ENCODE measurements around the gene ADAM12.

The ADAM12 gene

GRCh38 chr10:126369125-126369710 is 19.1 kb downstream of the ADAM12 start:
- no peak overlapping the region for H3K4me2 ChIP-seq (ENCODE audit: insufficient read depth, low read length)
- H3K9me3 ChIP-seq (ENCODE audit: insufficient read depth, low read length, severe bottlenecking) = no peaks in the 10 kb centered on the region
- H3K79me2 ChIP-seq (ENCODE audit: insufficient read depth, low read length) = no peaks in the 10 kb centered on the region
- H3K4me3 ChIP-seq (ENCODE audit: low read depth in 1 of 2, low read length in 2 of 2) = no peak overlapping the region
- H2AFZ ChIP-seq (ENCODE audit: low read depth, low read length) = no peak overlapping the region
- DNase-seq = no peak
- no peak overlapping the region for H3K27ac ChIP-seq (ENCODE audit: low read length)
- no peaks in the 10 kb centered on the region for H4K20me1 ChIP-seq (ENCODE audit: insufficient read depth, low read length)
- no peaks in the 10 kb centered on the region for H3K36me3 ChIP-seq (ENCODE audit: insufficient read depth, low read length)
- no peaks in the 10 kb centered on the region for H3K4me1 ChIP-seq (ENCODE audit: insufficient read depth, low read length)
- H3K27me3 ChIP-seq (ENCODE audit: insufficient read depth, low read length, poor library complexity) = no peaks in the 10 kb centered on the region
- H3K9ac ChIP-seq (ENCODE audit: low read depth, low read length) = no peak overlapping the region
- ATAC-seq (ENCODE audit: insufficient read depth, low read depth) = no peak
- TF ChIP-seq CTCF (IDR thresholded peaks at IDR 0.05; ENCODE audit: borderline replicate concordance, extremely low read depth, low read length, poor library complexity, severe bottlenecking) = no peak
- TF ChIP-seq EZH2 (IDR thresholded peaks at IDR 0.05; ENCODE audit: borderline replicate concordance, low read depth, low read length, severe bottlenecking) = no peak

- no peak overlapping the region for H3K4me3 ChIP-seq (ENCODE audit: low read depth in 1 of 2, low read length in 2 of 2)
- no peaks in the 10 kb centered on the region for H4K20me1 ChIP-seq (ENCODE audit: insufficient read depth, low read length)
- no peak overlapping the region for H3K9ac ChIP-seq (ENCODE audit: low read depth, low read length)
- H3K4me1 ChIP-seq (ENCODE audit: insufficient read depth, low read length) = no peaks in the 10 kb centered on the region
- no peak overlapping the region for H3K27ac ChIP-seq (ENCODE audit: low read length)
- H3K4me2 ChIP-seq (ENCODE audit: insufficient read depth, low read length) = no peak overlapping the region
- TF ChIP-seq EZH2 (IDR thresholded peaks at IDR 0.05; ENCODE audit: borderline replicate concordance, low read depth, low read length, severe bottlenecking) (no peak), CTCF (IDR thresholded peaks at IDR 0.05; ENCODE audit: borderline replicate concordance, extremely low read depth, low read length, poor library complexity, severe bottlenecking) (no peak)
- H3K9me3 ChIP-seq (ENCODE audit: insufficient read depth, low read length, severe bottlenecking) = no peaks in the 10 kb centered on the region
- ATAC-seq (ENCODE audit: insufficient read depth, low read depth) = no peak
- H3K79me2 ChIP-seq (ENCODE audit: insufficient read depth, low read length) = no peaks in the 10 kb centered on the region
- no peak overlapping the region for H2AFZ ChIP-seq (ENCODE audit: low read depth, low read length)
- H3K36me3 ChIP-seq (ENCODE audit: insufficient read depth, low read length) = no peaks in the 10 kb centered on the region
- no peak for DNase-seq
- no peaks in the 10 kb centered on the region for H3K27me3 ChIP-seq (ENCODE audit: insufficient read depth, low read length, poor library complexity)
Observed at GRCh38 chr10:126357169-126357568, 31.1 kb downstream of the ADAM12 start.

- Histone ChIP-seq H3K4me2 (ENCODE audit: insufficient read depth, low read length) (no peak overlapping the region), H3K27ac (ENCODE audit: low read length) (no peak overlapping the region), H3K27me3 (ENCODE audit: insufficient read depth, low read length, poor library complexity) (no peaks in the 10 kb centered on the region), H4K20me1 (ENCODE audit: insufficient read depth, low read length) (no peaks in the 10 kb centered on the region), H3K36me3 (ENCODE audit: insufficient read depth, low read length) (no peaks in the 10 kb centered on the region), H3K9ac (ENCODE audit: low read depth, low read length) (no peak overlapping the region), H3K9me3 (ENCODE audit: insufficient read depth, low read length, severe bottlenecking) (no peaks in the 10 kb centered on the region), H3K4me3 (ENCODE audit: low read depth in 1 of 2, low read length in 2 of 2) (no peak overlapping the region), H2AFZ (ENCODE audit: low read depth, low read length) (no peak overlapping the region), H3K79me2 (ENCODE audit: insufficient read depth, low read length) (no peaks in the 10 kb centered on the region), H3K4me1 (ENCODE audit: insufficient read depth, low read length) (no peaks in the 10 kb centered on the region)
- ATAC-seq (ENCODE audit: insufficient read depth, low read depth) (no peak), DNase-seq (no peak)
- TF ChIP-seq EZH2 (IDR thresholded peaks at IDR 0.05; ENCODE audit: borderline replicate concordance, low read depth, low read length, severe bottlenecking) (no peak), CTCF (IDR thresholded peaks at IDR 0.05; ENCODE audit: borderline replicate concordance, extremely low read depth, low read length, poor library complexity, severe bottlenecking) (no peak)
Observed at GRCh38 chr10:126353666-126354065, 34.6 kb downstream of the ADAM12 start.

- H3K27me3 ChIP-seq (ENCODE audit: insufficient read depth, low read length, poor library complexity) = no peaks in the 10 kb centered on the region
- no peaks in the 10 kb centered on the region for H3K9me3 ChIP-seq (ENCODE audit: insufficient read depth, low read length, severe bottlenecking)
Observed at GRCh38 chr10:126352453-126352852, 35.8 kb downstream of the ADAM12 start.

More at GRCh38 chr10:126352453-126352852, 35.8 kb downstream of the ADAM12 start:
- H3K4me2 ChIP-seq (ENCODE audit: insufficient read depth, low read length) = no peak overlapping the region
- no peak overlapping the region for H3K4me3 ChIP-seq (ENCODE audit: low read depth in 1 of 2, low read length in 2 of 2)
- no peak overlapping the region for H2AFZ ChIP-seq (ENCODE audit: low read depth, low read length)
- H3K36me3 ChIP-seq (ENCODE audit: insufficient read depth, low read length) = no peaks in the 10 kb centered on the region
- H4K20me1 ChIP-seq (ENCODE audit: insufficient read depth, low read length) = no peaks in the 10 kb centered on the region
- no peak for ATAC-seq (ENCODE audit: insufficient read depth, low read depth)
- no peak overlapping the region for H3K27ac ChIP-seq (ENCODE audit: low read length)
- H3K79me2 ChIP-seq (ENCODE audit: insufficient read depth, low read length) = no peaks in the 10 kb centered on the region
- TF ChIP-seq EZH2 (IDR thresholded peaks at IDR 0.05; ENCODE audit: borderline replicate concordance, low read depth, low read length, severe bottlenecking) (no peak), CTCF (IDR thresholded peaks at IDR 0.05; ENCODE audit: borderline replicate concordance, extremely low read depth, low read length, poor library complexity, severe bottlenecking) (no peak)
- no peak overlapping the region for H3K9ac ChIP-seq (ENCODE audit: low read depth, low read length)
- H3K4me1 ChIP-seq (ENCODE audit: insufficient read depth, low read length) = no peaks in the 10 kb centered on the region
- DNase-seq = no peak
